H1 (cell line): ENCODE data around the gene IFNA16.
"Not testable (repeated sequence)": the region's sequence is repeated elsewhere in the genome, so short reads cannot be mapped to it uniquely, and the experiment has no call there.

Source experiments
- CBX5 ChIP-seq: fragments of 300-800, 300-1000 bp; sonication (generic); IDR thresholded peaks from 2 replicates; pipeline ENCODE4 v1.7.1; 2016; ENCODE audit warnings: antibody characterized with exemption, low read length, low read depth
- CEBPB ChIP-seq: IDR thresholded peaks from 2 replicates; pipeline ENCODE4 v1.6.1; 2012; ENCODE audit warnings: low read depth, low read length
- EP300 ChIP-seq, 2 experiments: IDR thresholded peaks; 1 replicate in 1 of 2; 2 replicates in 1 of 2; pipeline ENCODE4 v1.6.1; 2011 to 2012; ENCODE audit warnings: low read depth in 2 of 2, low read length in 2 of 2, mild to moderate bottlenecking in 2 of 2, borderline replicate concordance in 1 of 2, inconsistent platforms in 1 of 2, moderate library complexity in 1 of 2
- EZH2 ChIP-seq: fragments of 200-600 bp; sonication (generic); IDR thresholded peaks from 2 replicates; pipeline ENCODE4 v1.7.1; 2012; ENCODE audit warnings: low read depth, mild to moderate bottlenecking, moderate library complexity, low read length, inconsistent platforms; ENCODE audit not compliant: severe bottlenecking
- GABPA ChIP-seq: IDR thresholded peaks from 2 replicates; pipeline ENCODE4 v1.6.1; 2011; ENCODE audit warnings: mild to moderate bottlenecking, low read length, moderate library complexity, borderline replicate concordance; ENCODE audit not compliant: insufficient read depth
- PHF8 ChIP-seq: fragments of 200-600 bp; sonication (generic); conservative IDR thresholded peaks from 2 replicates; pipeline ENCODE4 v1.7.1; 2012; ENCODE audit warnings: low read depth, mild to moderate bottlenecking, inconsistent platforms, low read length, moderate library complexity
- POLR2A ChIP-seq, 2 experiments: IDR thresholded peaks; 1 replicate in 1 of 2; 2 replicates in 1 of 2; pipeline ENCODE4 v1.6.1; 2011; ENCODE audit warnings: low read depth in 2 of 2, low read length in 2 of 2, mild to moderate bottlenecking in 2 of 2; ENCODE audit errors: control extremely low read depth in 1 of 2
- POLR2AphosphoS5 ChIP-seq: IDR thresholded peaks from 2 replicates; pipeline ENCODE4 v1.6.1; 2011; ENCODE audit warnings: low read depth, low read length
- RFX5 ChIP-seq: IDR thresholded peaks from 2 replicates; pipeline ENCODE4 v1.6.1; 2011; ENCODE audit warnings: low read depth, low read length, improper control_type of control experiment, borderline replicate concordance
- RNF2 ChIP-seq: fragments of 200-900, 300-1000 bp; sonication (generic); IDR thresholded peaks from 2 replicates; pipeline ENCODE4 v1.7.1; 2016; ENCODE audit warnings: borderline replicate concordance, low read depth, mild to moderate bottlenecking, antibody characterized with exemption, low read length; ENCODE audit not compliant: poor library complexity, severe bottlenecking; ENCODE audit errors: missing control alignments
- TF ChIP-seq, protein P1 (sequence below): IDR thresholded peaks from 2 replicates; pipeline ENCODE4 v1.6.1; 2012; ENCODE audit warnings: inconsistent platforms
- TF ChIP-seq, protein P2 (sequence below), 3 experiments: IDR thresholded peaks; 1 replicate in 2 of 3; 2 replicates in 1 of 3; pipeline versions ENCODE4 v1.5.1 to v1.6.1; 2011; ENCODE audit warnings: low read length in 3 of 3, mild to moderate bottlenecking in 3 of 3, inconsistent platforms in 2 of 3, low read depth in 1 of 3, moderate library complexity in 1 of 3; ENCODE audit not compliant: insufficient read depth in 1 of 3; ENCODE audit errors: control extremely low read depth in 1 of 3

DNA sequence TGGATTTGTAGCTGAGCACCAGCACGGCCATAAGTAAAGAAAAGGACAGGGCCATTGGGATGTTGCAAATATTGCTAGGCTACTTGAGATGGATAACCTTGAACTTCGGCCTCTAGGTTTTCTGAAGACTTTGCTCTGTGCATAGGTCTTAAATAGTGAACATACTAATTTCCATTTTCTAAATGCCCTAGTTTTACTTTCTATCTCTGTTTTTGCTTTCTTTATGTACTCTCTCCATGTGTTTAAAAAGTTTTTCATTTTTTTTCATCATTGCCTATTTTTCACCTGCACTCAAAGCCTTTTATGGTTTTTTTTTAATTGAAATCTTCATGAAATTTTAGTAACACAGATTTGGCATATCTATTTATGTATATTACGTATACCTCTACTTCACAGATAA, 10.1 kb downstream of the IFNA16 start, which contains the start of gene IFNA10:
- TF ChIP-seq, protein P1, sequence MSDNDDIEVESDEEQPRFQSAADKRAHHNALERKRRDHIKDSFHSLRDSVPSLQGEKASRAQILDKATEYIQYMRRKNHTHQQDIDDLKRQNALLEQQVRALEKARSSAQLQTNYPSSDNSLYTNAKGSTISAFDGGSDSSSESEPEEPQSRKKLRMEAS, result not testable (repeated sequence)
- TF ChIP-seq, protein P2, sequence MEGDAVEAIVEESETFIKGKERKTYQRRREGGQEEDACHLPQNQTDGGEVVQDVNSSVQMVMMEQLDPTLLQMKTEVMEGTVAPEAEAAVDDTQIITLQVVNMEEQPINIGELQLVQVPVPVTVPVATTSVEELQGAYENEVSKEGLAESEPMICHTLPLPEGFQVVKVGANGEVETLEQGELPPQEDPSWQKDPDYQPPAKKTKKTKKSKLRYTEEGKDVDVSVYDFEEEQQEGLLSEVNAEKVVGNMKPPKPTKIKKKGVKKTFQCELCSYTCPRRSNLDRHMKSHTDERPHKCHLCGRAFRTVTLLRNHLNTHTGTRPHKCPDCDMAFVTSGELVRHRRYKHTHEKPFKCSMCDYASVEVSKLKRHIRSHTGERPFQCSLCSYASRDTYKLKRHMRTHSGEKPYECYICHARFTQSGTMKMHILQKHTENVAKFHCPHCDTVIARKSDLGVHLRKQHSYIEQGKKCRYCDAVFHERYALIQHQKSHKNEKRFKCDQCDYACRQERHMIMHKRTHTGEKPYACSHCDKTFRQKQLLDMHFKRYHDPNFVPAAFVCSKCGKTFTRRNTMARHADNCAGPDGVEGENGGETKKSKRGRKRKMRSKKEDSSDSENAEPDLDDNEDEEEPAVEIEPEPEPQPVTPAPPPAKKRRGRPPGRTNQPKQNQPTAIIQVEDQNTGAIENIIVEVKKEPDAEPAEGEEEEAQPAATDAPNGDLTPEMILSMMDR (IDR thresholded peaks at IDR 0.05; ENCODE audit: control extremely low read depth in 1 of 3, insufficient read depth in 1 of 3, low read depth in 1 of 3, low read length in 3 of 3), result not testable (repeated sequence)
- TF ChIP-seq PHF8; CEBPB; RFX5; POLR2AphosphoS5; EZH2; POLR2A (IDR thresholded peaks at IDR 0.05; ENCODE audit: control extremely low read depth in 1 of 2, low read depth in 2 of 2, low read length in 2 of 2); RNF2; GABPA; CBX5; EP300 (IDR thresholded peaks at IDR 0.05; ENCODE audit: borderline replicate concordance in 1 of 2, low read depth in 2 of 2, low read length in 2 of 2): not testable (repeated sequence)
